Measurements from ENCODE around the gene OAT.

OAT gene

DNA sequence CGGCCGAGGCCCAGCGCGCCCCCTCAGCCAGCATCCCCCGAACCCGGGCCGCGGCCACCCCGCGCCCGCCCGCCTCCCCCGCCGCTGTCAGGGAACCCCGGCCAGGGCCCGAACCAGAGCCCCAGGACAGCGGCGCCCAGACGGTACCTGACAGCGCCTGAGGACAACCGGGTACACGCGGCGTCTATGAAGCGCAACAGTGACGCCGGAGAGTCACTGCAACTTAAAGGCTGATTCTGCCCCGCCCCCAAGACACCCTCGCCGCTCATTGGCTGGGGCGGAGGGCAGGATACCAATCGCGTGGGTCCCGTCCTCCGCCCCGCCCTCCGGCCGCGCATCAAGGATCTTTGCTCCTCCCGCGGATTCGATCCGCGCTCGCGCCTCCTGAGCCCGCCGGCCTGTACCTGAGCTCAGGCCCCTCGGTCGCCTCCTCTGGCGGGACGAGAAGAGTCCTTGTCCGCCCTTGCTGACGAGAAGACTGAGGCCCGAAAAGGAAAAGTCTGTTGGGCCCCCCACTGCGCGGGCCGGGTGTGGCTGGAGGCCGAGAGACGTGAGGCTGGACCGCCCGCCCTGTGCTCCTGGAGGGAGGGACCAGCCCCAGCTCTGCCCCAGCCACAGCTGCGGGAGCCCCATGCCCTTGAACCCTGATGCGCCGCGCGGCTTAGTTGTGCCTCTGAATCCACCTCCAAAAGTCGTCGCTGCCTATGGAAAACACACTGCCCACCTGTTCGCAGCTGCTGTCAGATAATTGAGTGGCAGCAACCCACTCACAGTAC, at the start of gene OAT:
Gene OAT, minus strand, starts transcription at position 198 of the 776 bp plus-strand sequence. CDS start 6,752 bp downstream, outside the sequence.
- peak; percentile 62 for DNase-seq

- no peak for DNase-seq
These were observed 48.4 kb upstream of the OAT start for GRCh38 chr10:124467165-124467564.

DNA sequence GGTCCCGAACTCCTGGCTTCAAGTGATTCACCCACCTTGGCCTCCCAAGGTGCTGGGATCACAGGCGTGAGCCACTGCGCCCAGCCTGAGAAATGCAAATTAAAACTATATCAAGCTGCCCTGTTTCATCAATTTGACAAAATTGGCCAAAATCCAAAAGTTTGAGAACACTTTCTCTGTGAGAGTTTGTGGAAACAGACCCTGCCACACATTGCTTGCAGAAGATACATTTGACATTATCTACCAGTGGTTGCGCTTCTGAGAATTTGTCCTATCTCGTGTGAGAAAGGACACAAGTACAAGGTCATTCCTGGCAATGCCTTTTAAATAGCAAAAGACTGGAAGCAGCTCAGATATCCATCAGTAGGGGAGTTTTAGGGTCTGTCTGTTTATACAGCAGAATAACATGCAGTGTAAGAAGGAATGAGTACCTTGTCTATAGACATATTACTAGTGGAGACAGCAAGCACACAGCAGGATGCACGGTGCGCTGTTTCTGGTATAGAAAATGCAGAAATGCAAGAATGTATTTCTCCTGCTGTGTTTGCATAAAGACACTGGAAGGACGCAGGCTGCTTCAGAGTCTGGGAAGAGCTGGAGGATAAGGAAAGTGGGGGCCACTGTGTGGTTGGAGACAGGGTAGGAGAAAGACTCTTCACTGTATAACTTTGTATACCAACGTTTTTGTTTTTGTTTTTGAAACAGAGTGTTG, 47.2 kb upstream of the OAT start:
- no peak for DNase-seq

DNA sequence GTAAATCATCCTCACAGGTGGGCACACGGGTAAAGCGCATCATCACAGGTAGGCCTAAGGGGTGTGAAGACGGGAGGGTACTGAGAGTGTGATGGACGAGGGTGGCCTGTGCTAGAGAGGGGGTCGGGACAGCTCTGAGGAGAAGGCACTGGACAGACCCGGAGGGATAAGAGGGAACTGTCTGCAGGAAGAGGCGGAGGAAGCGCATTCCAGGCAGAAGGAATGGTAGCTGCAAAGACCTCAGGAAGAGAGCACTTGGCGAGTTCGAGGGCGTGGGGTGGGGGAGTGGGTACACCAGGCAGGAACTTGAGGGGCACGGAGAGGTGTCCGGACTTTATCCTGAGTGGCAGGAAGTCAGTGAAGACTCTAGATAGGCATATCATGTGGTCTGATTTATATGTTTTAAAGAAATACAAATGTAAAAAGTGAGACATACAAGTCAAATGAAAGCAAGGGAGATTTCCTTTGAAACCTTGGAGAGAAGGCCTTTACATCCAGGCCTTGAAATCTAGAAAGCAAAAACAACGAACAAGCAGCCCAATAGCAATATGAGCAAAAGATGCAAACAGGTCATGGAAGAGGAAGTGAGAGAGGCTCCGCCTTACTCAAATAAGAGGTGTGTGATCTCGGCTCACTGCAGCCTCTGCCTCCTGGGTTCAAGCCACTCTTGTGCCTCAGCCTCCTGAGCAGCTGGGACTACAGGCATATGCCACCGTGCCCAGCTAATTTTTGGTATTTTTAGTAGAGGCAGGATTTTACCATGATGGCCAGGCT, 46.5 kb upstream of the OAT start:
- DNase-seq = no peak

- no peak for DNase-seq
These were observed 45.6 kb upstream of the OAT start for GRCh38 chr10:124464028-124464965.

GRCh38 chr10:124462348-124462695, 43.6 kb upstream of the OAT start:
- DNase-seq = no peak

DNA sequence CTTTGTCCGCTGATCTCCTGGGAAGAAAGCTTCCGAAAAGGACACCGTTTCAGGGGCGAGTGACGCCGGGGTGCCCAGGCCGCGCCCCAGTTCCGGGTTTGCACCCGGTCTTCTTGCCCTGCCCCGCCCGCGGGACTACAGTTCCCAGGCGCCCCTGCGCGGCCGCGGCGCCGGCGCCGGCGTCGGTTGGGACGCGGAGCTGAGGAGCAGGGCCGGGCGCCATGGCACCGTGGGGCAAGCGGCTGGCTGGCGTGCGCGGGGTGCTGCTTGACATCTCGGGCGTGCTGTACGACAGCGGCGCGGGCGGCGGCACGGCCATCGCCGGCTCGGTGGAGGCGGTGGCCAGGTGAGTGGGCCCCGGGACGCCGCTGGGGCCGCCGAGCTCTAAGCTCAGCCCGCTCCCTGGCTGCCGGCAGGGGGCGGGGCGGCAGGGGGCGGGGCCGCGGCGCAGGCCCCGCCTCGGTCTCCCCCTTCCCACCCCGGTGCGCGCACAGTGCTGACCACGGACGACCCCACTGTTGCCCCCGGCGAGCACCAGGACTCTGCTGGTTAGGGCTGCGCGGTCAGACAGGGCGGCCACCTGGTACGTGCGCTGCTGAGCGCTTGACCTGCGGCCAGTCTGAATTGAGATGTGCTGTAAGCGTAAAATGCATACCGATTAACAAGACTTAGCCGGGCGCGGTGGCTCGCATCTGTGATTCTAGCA, 43.1 kb upstream of the OAT start, which contains the start of gene LHPP:
Gene LHPP, plus strand, starts transcription at position 182 of the 706 bp plus-strand sequence. Its CDS starts 40 bp downstream, at position 222.
- DNase-seq = no peak

- no peak for DNase-seq
These were observed 41.4 kb upstream of the OAT start for GRCh38 chr10:124460144-124460543.

DNA sequence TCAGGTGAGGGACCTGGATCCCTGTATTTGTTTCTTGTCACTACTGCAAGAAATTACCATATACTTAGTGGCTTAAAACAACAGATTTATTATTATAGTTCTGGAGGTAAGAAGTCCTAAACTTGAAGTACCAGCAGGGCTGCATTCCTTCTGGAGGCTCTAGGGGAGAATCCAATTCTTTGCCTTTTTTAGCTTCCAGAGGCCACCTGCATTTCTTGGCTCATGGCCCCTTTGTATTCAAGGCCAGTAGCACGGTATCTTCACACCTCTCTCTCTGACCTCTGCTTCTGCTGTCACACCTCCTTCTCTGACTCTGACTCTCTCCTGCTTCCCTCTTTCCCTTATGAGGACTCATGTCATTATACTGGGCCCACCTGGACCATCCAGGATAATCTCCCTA, 40.7 kb upstream of the OAT start:
- no peak for DNase-seq

DNA sequence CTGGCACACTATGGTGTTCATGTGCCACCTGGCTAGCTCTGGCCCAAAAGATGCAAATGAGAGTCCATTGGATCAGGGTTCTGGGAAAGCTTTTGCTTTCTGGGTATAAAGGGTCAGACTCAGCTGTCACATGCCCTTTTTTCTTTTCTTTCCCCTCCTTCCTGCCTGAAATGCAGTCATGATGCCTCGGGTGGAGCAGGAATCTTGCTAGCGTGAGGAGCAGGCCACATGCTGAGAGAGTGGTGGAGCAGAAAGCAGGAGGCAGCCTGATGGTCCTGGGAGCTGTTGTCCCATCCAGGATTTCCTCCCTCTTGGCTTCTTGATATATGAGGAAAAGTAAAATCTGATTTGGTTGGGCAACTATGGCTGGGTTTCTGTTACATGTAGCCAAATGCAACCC, 40.2 kb upstream of the OAT start:
- DNase-seq = no peak

GRCh38 chr10:124458473-124458872, 39.8 kb upstream of the OAT start:
- DNase-seq = no peak

DNA sequence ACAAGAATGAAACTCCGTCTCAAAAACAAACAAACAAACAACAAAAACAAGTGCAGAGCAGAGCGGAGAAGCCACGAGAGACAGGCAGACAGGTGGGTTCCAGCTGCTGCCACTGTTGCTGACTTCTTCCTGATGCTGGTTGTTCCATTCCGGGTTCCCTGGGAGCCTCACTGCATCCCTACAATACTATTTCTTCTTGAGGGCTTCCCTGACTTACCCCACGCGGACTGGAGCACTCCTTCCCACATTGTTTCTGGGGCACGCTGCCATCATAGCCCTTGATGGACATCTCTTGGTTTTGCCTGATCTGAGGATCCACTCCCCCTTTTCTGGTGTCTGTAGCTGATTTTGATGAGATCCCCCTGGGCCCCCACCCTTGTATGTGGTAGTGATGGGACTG, 36.7 kb upstream of the OAT start:
- no peak for DNase-seq

GRCh38 chr10:124453960-124454610, 35.4 kb upstream of the OAT start:
- DNase-seq = no peak

DNA sequence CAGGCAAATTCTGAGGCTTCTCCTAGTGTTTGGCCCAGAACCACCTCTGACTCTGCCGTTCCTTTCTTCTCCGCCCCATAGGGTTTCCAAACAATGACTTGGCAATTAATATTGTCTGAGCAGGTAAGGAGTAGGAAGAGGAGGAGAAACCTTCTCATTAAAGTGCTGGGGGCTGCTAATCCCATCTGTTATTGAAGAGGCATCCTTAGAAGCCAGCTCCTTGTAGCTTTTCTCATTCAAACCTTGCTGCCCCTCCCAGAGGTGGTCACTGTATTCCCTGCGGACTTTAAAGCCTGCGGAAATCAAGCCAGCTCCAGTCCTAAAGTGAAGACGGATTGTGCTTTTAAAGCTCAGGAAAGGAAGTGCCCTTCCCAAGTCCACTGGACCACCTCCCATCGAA, 32.6 kb upstream of the OAT start:
- DNase-seq = no peak

GRCh38 chr10:124450783-124451057, 32.0 kb upstream of the OAT start:
- DNase-seq = no peak

DNA sequence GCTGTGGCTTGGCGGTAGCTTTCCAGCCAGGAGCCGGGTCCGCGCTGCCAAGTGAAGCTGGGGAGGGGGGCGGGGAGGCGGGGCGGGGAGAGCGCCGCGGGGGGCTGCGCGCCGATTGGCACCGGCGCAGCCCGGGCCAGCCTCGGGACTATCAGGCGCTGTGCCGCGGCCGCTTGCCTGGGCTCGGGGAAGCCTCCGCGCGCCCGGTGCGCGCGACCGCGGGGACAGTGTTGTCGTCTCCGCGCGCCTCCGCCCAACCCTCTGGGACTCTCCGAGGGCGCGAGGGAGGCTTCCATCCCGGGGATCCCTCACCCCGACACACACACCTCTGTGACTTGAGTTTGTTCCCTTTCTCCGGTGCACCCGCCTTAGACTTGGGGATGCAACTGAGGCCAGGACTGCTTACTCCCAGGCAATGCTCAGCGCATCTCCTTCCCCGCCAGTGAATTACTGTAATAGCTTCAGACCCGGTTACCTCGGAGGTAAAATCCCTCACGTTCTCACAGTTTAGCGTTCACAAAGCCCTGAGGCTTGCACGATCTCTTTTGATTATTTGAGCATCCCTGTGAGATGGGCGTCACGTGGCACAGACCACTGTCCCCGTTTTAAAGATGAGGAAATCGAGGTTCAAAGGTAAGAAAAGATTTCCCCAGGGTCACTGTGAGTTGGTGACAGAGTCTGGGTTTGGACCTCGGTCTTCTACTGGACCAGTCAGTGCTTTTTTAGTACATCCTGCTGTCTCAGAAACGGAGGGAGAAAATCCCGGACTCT, 31.5 kb upstream of the OAT start, which contains the start of gene NKX1-2:
Gene NKX1-2, minus strand, starts transcription at position 24 of the 771 bp plus-strand sequence. CDS start 92 bp downstream, outside the sequence.
- no peak for DNase-seq

- no peak for DNase-seq
These were observed 30.7 kb upstream of the OAT start for GRCh38 chr10:124449170-124450011.

DNA sequence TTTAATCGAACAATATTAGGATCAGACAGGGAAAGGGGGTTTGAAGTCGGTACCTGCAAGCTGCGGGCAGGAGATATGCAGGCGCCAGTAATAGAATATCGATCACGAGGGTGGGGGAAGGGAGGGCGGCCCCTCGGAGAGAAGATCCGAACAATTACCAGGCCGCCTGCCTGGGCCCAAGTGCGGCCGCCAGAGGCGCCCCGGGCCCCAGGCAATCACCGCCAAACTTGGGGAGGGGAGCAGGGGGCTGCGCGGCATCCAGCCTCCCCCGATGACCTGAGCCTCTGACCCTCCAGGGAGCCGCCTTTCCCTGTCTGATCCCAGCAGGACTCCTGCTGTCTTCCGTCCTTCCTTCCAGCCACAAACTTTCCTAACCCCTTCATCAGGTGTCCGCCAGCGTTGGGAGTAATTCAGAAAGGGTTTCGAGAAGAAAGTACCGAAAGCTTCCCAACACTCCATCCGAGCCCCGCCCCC, 30.0 kb upstream of the OAT start:
- no peak for DNase-seq

DNA sequence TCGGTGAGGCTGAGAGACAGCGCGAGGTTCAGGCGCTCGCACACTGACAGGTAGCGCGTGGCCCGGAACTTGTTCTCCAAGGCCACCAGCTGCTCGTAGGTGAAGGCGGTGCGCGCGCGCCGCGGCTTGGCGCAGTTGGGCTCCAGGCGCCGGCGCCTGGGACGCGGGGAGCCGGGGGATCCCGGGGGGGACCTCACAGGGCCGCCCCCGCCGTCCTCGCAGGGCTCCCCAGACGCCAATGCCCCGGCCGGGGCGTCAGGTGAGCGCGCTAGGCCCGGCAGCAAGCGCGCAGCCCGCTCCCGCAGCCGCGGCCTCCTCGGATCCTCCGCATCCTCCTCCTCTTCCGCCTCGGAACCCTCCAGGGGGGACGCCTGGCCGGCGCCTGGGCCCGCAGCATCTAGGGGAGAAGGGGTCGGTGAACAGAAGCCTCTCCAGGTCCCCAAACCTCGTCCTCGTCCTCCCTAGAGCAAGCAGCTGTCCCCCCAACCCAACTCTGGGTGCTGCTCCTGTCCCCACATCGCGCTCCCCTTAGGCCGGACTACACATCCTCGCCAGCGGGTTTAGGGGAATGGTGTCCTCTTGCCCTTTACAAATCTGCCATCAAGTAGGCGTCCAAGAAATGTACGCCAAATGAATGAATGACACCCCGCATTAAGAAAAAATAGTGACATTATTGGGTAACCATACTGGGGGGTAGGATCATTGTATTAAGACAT, 29.2 kb upstream of the OAT start:
- no peak for DNase-seq
